ENCODE measurements around the gene CLCN3. TPM values are rescaled to one million over a fixed set of nuclear protein-coding genes. Genes with fewer than 3 reads are reported as not detected.

CLCN3 gene
- total and polyA plus RNA-seq, 9 of the 15 experiments (the other 6 are each of a cell fraction or from before 2014, with no cell fraction given): 12.7 to 60.6 (median 38.5) TPM

GRCh38 chr4:169757575-169758184, 137.3 kb downstream of the CLCN3 start, which contains the start of gene HPF1 (continued):
- TF ChIP-seq ZBTB1 (CRISPR knock-in tag; IDR thresholded peaks at IDR 0.05; ENCODE audit: borderline replicate concordance, low read depth) (no peak), ZNF212 (CRISPR knock-in tag; IDR thresholded peaks at IDR 0.05) (no peak), MBD1 (CRISPR knock-in tag; IDR thresholded peaks at IDR 0.05) (no peak), ZNF76 (CRISPR knock-in tag; IDR thresholded peaks at IDR 0.05; ENCODE audit: borderline replicate concordance) (no peak), CGGBP1 (CRISPR knock-in tag; IDR thresholded peaks at IDR 0.05) (no peak), NKRF (IDR thresholded peaks at IDR 0.05; ENCODE audit: borderline replicate concordance) (no peak), AFF1 (IDR thresholded peaks at IDR 0.05; ENCODE audit: low read depth in 1 of 2, partially characterized antibody in 2 of 2) (no peak), TRIM24 (IDR thresholded peaks at IDR 0.05) (no peak), HSF4 (CRISPR knock-in tag; IDR thresholded peaks at IDR 0.05; ENCODE audit: borderline replicate concordance) (no peak), SMARCA5 (IDR thresholded peaks at IDR 0.05) (no peak), TSHZ1 (CRISPR knock-in tag; IDR thresholded peaks at IDR 0.05) (no peak), SMAD2 (IDR thresholded peaks at IDR 0.05; ENCODE audit: low read depth, low read length) (no peak), STAT5B (CRISPR knock-in tag; IDR thresholded peaks at IDR 0.05) (no peak), MLLT1 (IDR thresholded peaks at IDR 0.05) (no peak), ZNF384 (IDR thresholded peaks at IDR 0.05; ENCODE audit: low read depth, low read length) (no peak)

Measured in K562 (cell line).